GM12892 (cell line): ENCODE measurements around the gene ESRRG.

Experiments used
- DNase-seq: peaks from one replicate; pipeline ENCODE4 v3.0.0; 2011; ENCODE audit not compliant: insufficient read length
- FAIRE-seq: peaks from 2 replicates; lab custom pipeline; 2011; peaks lifted over from hg19 to GRCh38; lab: Jason Lieb, UNC
- POLR2A ChIP-seq: IDR thresholded peaks from 2 replicates; pipeline ENCODE4 v1.6.1; 2011; ENCODE audit warnings: low read depth, low read length, control low read depth
- POLR2AphosphoS5 ChIP-seq: IDR thresholded peaks from 2 replicates; pipeline ENCODE4 v1.6.1; 2011; ENCODE audit warnings: low read depth, low read length, control low read depth
- TAF1 ChIP-seq: IDR thresholded peaks from 2 replicates; pipeline ENCODE4 v1.6.1; 2011; ENCODE audit warnings: low read depth, mild to moderate bottlenecking, control low read depth, low read length, borderline replicate concordance

ESRRG gene

DNA sequence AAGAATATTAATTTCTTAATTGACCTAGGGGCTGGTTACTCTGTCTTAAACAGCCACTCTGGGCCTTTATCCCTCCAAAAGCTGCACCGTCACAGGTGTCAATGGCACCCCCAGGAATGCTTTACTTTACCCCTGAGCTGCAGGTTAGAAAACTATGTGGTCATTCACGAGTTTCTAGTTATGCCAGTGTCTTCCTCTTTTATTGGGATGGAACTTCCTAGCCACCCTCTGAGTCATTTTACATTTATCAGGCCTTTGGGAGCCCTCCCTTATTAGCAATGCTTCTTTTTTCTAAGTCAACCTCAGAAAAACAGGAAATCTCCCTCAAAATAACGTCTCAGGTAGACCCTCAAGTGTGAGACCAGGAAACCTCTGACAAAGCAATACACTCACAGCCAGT lies 240.6 kb downstream of the ESRRG start:
- no peak for DNase-seq
- TF ChIP-seq POLR2A = no peak
- no peak for TF ChIP-seq POLR2AphosphoS5
- TF ChIP-seq TAF1 = no peak
- no peak for FAIRE-seq

DNA sequence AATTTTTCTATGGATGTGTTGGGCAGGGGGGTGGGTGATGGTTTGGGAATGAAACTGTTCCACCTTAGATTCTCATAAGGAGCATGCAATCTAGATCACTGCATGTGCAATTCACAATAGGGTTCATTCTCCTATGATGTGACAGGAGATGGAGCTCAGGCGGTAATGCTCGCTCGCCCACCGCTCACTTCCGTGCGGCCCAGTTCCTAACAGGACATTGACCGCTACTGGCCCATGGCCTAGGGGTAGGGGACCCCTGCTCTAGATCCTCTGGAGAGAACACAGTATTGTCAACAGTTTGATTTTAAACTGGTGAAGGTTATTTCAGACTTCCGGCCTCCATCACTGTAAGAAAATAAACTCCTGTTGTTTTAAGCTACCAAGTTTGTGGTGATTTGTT lies 245.0 kb downstream of the ESRRG start:
- TF ChIP-seq POLR2A (no peak), POLR2AphosphoS5 (no peak), TAF1 (no peak)
- FAIRE-seq (no peak), DNase-seq (no peak)

DNA sequence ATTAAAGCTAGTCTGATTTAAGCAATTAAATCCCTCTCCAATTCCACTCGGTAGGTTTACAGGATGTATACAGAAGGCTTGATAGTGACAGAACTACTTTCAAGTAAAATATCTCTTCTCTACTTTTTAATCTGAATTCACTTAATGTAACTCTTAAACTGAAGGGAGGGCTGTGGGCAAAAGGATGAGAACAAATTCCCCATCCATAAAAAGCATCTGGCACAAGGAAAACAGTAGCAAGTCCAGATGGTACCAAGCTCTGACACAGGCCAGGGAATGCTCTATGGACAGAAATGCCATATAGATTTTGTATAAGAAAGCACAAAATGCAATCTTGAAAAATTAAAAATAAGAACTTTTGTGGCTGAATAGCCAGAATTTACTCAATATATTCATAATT lies 246.9 kb downstream of the ESRRG start:
- TF ChIP-seq TAF1 = no peak
- TF ChIP-seq POLR2A = no peak
- TF ChIP-seq POLR2AphosphoS5 = no peak
- FAIRE-seq (no peak), DNase-seq (no peak)

DNA sequence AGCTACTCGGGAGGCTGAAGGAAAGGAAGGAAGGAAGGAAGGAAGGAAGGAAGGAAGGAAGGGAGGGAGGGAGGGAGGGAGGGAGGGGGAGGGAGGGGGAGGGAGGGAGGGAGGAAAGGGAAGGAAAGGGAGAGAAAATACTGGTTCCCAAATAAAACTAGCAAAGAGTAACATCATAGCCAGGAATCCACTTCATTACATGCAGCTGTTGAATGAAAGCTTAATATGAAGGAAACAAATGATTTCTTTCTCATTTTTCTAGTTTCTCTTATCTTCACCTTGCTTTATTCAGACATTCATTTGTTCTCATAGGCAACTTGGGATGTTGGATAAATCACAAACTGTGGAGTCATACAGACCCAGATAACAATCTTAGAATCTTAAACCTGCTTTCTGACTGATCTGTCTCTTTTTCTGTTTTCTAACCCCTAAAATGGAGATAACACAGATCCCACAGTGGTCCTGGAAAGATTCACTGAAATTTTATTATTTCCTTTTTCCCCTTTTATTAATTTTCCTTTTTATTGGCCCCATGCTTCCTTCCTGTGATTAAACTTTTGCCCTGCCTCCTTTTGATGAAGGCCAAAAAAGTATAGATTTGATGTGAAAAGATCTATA lies 247.5 kb downstream of the ESRRG start:
- no peak for DNase-seq
- no peak for TF ChIP-seq POLR2A
- TF ChIP-seq POLR2AphosphoS5 = no peak
- no peak for FAIRE-seq

DNA sequence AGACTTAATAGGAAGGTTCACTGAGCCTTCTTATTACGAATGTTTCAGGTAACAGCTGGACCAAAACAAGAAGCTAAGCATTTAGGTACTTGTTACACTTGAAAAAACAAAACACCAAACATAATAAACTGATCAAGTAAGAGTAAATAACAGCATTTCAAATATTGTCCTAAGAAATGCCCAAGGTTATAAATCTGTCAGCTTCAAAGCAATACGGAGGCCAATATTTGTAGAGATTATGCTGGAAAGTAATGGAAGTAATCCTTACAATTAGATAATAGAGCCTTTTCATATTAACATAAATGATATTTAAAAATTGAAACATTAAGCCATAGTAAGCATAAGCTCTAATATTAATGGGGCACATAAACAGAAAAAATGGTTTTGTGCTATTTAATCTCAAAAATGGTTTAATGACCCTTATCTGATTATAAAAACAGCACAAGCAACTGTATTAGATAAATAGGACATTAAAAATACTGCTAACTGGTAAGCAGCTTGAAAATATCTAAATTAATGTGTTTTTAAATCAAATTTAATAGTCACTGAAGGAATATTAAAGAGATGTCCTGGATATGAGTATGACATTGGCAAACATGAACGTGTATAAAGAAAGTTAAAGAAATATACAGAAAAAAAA lies 256.9 kb downstream of the ESRRG start:
- FAIRE-seq (no peak), DNase-seq (no peak)
- no peak for TF ChIP-seq POLR2AphosphoS5
- TF ChIP-seq POLR2A = no peak
- TF ChIP-seq TAF1 = no peak

DNA sequence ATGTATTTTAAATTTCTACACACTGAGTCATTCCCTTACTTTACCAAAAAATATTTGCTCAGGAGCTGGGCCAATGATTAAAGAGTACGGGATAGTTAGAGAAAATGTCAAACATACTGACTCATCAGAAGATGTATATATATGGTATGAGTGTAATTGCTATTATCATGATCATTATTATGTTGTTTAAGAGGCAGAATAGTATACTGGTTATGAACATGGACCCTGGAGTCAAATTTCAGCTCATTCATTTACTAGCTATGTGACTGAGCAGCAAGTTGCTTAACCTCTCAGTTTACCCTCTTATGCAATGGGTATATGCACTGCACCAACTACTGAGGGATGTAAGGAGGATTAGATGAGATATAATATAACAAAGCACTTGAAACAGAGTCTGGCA lies 258.7 kb downstream of the ESRRG start:
- TF ChIP-seq TAF1 (no peak), POLR2A (no peak), POLR2AphosphoS5 (no peak)
- no peak for FAIRE-seq
- DNase-seq = no peak

GRCh38 chr1:216462066-216462775 lies 261.0 kb downstream of the ESRRG start:
- no peak for DNase-seq
- FAIRE-seq = no peak
- TF ChIP-seq POLR2AphosphoS5 (no peak), TAF1 (no peak), POLR2A (no peak)

DNA sequence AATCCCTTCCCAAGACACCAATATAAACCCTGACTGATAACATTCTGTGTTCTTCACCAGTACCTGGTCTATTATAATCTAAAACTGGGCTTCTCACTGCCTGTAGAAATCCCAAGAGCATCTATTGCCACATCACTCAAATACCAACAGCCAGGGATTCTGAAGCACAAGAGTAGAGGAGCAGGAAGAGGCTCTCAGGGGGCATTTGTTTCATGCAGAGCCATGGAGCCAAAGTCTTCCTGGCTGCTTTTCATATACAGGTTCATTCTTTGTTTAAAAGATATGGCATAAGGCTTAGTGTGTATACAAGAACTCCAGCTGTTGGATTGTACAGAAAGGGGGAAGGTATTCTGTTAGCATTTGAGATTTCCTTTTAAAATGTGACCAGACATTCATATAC lies 261.8 kb downstream of the ESRRG start:
- FAIRE-seq (no peak), DNase-seq (no peak)
- TF ChIP-seq POLR2A (no peak), TAF1 (no peak)

GRCh38 chr1:216459651-216460207 lies 263.5 kb downstream of the ESRRG start:
- DNase-seq = no peak
- no peak for TF ChIP-seq TAF1
- TF ChIP-seq POLR2A = no peak
- no peak for TF ChIP-seq POLR2AphosphoS5
- no peak for FAIRE-seq

DNA sequence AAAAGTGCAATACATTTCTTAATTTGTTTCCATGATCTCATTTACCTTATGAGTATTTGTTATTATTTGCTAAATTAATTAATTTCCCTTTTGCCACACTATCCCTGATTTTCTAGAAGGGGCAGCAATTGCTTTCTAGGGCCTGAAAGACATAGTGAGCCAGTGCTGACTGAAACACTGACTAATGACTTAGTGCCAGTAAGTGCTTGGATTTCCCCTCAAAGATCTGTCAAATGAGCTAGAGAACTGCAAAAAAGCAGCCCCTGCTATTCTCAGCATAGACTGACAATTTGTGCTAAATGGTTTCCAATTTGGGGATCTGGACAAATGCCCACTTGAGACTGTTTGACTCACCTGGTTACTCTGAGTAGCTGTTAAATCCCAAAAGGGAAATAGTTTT lies 264.4 kb downstream of the ESRRG start:
- DNase-seq (no peak), FAIRE-seq (no peak)
- TF ChIP-seq POLR2A (no peak), POLR2AphosphoS5 (no peak), TAF1 (no peak)

- DNase-seq = no peak
- FAIRE-seq = no peak
- TF ChIP-seq POLR2AphosphoS5 (no peak), POLR2A (no peak), TAF1 (no peak)
These were observed 265.9 kb downstream of the ESRRG start for GRCh38 chr1:216457356-216457755.
